Midbrain (tissue), 1 donor: ENCODE data around the gene OR2B2.

ENCODE experiments used
- DNase-seq: peaks from one replicate; lab custom pipeline; 2025; lab: John Stamatoyannopoulos, UW

Gene OR2B2

GRCh38 chr6:27893836-27894807 lies 18.1 kb downstream of the OR2B2 start:
- peak; percentile 89 for DNase-seq

DNA sequence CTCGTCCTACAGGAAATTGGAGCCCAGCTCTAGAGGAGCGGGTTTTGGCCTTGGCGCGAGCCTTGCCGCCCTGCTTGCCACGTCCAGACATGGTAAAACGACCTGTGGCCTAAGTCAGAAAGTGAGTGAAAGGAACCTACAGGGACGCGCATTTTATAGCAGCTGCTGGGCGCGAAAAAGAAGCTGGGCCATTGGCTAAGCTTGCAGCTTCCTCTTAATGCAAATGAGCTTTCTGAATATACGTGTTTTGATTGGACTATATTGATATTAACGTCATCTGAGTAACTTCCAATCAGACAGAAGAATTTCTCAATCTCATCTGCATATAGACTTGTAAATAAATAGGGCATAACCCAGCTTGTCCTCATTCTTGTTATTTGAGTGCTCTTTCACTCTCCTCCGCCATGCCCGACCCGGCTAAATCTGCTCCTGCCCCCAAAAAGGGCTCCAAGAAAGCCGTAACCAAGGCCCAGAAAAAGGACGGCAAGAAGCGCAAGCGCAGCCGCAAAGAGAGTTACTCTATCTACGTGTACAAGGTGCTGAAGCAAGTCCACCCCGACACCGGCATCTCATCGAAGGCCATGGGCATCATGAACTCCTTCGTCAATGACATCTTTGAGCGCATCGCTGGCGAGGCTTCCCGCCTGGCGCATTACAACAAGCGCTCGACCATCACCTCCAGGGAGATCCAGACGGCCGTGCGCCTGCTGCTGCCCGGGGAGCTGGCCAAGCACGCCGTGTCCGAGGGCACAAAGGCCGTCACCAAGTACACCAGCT lies 18.9 kb downstream of the OR2B2 start:
- peak; percentile 78 for DNase-seq

GRCh38 chr6:27892649-27893058 lies 19.5 kb downstream of the OR2B2 start:
- DNase-seq, result no peak

DNA sequence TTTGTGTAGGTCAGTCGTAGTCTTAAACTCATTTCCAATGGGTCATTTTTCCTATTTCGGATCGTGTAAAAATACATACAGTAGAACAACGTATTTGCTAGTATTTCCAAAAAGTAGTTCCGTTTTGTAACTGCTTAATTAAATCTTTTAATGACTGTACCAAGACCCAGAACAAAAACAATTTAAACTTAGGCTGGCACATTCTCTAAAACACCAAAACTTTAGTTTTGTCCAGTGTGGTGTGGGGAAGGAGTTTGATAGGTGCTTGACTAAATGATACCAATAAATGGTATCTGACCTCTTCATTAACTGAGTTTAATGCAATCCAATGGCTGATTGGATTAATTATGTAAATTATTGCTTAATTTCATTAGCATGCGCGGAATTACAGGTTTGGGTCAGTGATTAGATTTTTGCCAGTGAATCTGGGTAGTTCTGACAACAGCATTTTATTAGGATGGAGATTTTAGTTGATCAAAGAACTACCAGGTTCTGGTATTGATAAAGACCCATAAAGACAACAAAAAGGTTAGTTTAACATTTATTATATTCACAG lies 20.8 kb downstream of the OR2B2 start:
- no peak for DNase-seq

DNA sequence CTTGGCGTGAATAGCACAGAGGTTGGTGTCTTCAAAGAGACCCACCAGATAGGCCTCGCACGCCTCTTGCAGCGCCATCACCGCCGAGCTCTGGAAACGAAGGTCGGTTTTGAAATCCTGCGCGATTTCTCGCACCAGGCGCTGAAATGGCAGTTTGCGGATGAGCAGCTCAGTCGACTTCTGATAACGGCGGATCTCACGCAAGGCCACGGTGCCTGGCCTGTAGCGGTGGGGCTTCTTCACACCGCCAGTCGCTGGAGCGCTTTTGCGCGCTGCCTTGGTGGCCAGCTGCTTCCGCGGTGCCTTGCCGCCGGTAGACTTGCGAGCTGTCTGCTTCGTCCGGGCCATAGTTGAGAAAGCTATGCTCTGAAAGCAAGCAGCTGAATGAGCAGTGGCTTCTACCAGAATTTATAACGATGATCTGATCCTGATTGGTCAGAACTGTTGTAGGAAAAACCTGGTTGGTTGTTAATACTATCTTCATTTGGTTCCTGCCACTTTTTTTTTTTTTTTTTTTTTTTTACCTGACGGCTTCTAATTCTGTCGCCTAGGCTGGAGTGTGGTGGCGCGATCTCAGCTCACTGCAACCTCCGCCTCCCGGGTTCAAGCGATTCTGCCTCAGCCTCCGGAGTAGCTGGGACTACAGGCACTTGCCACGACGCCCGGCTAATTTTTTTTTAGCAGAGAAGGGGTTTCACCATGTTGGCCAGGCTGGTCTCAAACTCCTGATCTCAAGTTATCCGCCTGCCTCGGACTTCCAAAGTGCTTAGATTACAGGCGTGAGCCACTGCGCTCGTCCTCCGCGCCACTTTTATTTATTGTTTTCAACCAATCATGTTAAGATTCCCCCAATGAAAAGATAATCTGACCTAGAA lies 21.5 kb downstream of the OR2B2 start:
- peak; percentile 48 for DNase-seq

- DNase-seq, result no peak
These were observed 22.4 kb downstream of the OR2B2 start for GRCh38 chr6:27889628-27890444.

DNA sequence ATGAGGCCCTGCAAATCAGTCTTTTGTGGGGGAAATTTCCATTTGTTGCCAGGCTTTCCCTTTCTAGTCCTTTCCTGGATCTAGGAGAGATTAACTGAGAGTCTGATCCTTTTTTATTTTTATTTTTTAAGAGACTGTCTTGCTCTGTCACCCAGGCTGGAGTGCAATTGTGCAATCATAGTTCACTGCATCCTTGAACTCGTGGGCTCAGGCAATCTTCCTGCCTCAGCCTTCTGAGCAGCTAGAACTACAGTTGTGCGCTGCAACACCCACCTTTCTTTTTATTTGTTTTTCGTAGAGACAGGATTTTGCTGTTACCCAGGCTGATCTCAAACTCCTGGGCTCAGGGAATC lies 22.9 kb downstream of the OR2B2 start:
- DNase-seq, result no peak

DNA sequence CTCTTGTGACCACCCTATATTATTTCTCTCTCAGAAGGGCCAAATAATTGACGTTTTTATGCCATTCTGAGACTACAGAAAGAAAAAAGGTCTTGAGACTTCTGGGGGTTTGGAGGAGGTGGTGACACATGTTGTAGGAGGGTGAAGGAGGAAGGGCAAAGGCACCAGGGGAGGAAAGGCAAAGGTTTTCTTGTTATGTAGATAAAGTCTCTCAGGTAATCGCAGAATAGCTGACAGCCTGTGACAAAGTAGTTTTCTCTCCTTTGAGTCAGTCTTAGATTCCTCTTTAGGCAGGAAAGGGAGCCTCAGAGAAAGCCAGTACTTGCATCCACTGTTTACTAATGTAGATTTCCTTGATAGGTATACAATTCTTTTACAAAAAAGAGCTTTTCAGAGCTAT lies 23.6 kb downstream of the OR2B2 start:
- no peak for DNase-seq

DNA sequence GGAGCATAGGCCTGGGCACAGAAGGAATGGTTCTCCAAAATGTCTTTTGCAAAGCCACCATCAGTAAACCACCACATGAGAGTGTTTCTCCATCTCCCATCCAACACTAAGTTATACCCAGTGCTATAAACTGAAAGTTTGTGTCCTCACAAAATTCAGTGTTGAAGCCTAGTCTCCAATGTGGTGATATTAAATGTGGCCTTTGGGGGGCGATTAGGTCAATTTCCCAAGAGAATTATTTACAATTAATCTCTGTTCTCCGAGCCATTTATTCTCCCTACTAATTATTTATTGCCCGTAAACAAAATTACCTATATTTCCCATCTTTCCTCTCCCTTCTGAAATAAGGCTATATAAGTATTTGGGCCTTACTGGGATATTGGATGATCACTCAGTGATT lies 26.1 kb downstream of the OR2B2 start:
- no peak for DNase-seq

- no peak for DNase-seq
These were observed 29.1 kb downstream of the OR2B2 start for GRCh38 chr6:27883136-27883535.

DNA sequence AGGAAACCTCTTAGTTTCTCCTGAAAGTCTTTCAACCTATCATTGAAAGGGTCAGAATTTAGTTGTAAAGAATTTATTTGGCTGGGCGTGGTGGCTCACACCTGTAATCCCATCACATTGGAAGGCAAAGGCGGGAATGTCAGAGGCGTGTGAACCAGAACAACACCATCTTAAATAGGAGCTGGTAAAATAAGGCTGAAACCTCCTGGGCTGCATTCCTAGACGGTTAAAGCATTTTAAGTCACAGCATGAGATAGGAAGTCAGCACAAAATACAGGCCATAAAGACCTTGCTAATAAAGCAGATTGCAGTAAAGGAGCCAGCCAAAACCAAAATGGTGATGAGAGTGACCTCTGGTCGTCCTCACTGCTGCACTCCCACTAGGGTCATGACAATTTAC lies 29.6 kb downstream of the OR2B2 start:
- DNase-seq, result no peak

DNA sequence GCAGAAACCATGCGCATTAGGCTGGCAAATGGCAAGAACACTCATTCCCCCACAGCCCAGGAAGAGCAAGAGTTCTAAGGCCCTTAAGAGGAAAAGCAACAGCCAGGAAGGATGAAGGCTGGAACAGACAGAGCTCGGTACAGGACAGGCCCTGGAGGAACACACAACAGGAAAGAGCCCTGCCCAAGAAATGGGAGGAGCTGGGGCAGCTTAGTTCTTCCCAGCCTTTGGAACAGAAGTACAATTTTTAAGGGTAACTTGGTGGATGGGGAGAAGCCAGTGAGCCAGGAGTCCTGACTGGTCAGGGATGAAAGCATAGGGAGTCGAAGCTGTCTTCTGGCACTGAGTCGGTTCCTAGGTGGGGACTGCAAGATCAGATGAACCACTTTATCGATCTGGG lies 32.4 kb downstream of the OR2B2 start:
- no peak for DNase-seq

DNA sequence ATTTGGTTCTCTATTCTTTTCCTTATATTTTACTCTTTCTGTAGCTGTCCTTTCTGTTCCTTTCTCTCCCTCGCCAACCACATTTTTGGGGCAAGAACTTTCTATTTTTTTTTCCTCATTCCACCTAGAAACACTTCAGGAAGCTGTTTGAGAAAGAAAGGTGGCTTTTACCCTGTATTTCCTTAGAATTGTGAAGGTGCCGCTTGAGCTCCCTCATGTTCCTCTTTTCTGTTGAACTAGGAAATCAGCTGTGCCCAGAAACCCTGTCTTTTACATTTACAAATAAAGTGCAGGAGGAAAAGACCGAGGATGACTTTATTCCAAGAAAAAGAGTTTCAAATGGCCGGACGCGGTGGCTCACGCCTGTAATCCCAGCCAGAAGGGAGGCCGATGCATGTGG lies 38.2 kb downstream of the OR2B2 start:
- DNase-seq, result no peak

GRCh38 chr6:27873021-27873940 lies 38.9 kb downstream of the OR2B2 start:
- no peak for DNase-seq

GRCh38 chr6:27872642-27873020 lies 39.6 kb downstream of the OR2B2 start:
- no peak for DNase-seq

DNA sequence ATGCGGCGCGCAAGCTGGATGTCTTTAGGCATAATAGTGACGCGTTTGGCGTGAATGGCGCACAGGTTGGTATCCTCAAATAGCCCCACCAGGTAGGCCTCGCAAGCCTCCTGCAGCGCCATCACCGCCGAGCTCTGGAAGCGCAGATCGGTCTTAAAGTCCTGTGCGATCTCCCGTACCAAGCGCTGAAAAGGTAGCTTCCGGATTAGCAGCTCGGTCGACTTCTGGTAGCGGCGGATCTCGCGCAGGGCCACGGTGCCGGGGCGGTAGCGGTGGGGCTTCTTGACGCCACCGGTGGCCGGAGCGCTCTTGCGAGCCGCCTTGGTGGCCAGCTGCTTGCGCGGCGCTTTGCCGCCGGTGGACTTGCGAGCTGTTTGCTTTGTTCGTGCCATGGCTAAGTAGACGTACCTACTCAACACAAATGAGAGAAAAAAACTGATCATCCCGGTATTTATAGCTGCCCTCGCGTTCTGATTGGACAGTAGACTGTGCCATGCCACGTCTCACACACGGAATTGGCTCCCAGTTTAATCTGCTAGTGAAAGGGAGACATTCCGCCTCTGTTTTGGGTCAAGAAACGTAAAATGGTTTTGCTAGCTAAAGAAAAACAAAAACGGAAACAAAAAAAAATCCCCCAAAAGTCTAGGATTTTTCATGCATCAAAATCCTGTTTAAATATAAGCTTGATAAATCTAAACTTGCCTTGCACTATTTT lies 40.1 kb downstream of the OR2B2 start:
- DNase-seq, result peak; percentile 41

DNA sequence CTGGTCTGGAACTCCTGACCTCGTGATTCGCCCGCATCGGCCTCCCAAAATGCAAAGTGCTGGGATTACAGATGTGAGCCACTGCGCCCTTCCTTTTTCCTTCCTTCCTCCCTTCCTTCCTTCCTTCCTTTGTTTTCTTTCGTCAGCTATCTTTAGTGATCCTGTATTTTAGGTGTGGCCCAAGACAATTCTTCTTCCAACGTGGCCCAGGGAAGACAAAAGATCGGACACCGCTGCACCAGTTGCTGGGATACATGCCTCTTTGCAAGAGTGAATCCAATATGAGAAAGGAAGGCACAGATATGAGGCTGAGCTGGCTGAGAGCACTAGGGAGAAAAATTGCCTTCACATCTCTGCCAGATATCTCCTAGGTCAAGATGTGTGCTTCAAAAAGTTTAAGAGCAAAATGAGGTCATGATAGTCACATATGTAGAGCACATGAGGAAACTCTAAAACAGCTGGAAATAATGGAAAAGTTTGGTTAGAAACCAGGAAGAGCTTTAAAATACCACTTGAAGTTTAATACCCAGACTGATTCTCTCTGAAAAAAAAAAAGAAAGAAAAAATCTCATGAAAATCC lies 41.8 kb downstream of the OR2B2 start:
- DNase-seq, result no peak

GRCh38 chr6:27868311-27868710 lies 43.9 kb downstream of the OR2B2 start:
- DNase-seq, result no peak

GRCh38 chr6:27867945-27868300 lies 44.3 kb downstream of the OR2B2 start:
- DNase-seq, result no peak
